ENCODE data around the gene SERPINA12.

Gene SERPINA12

GRCh38 chr14:94467728-94468520 lies 41.3 kb downstream of the SERPINA12 start:
- in situ Hi-C loops (cut with HindIII; ENCODE audit: low sequenced_read_pairs) = no loop called here

GRCh38 chr14:94466706-94467370 lies 42.4 kb downstream of the SERPINA12 start:
- in situ Hi-C loops (cut with HindIII; ENCODE audit: low sequenced_read_pairs) = no loop called here

GRCh38 chr14:94465042-94465441 lies 44.2 kb downstream of the SERPINA12 start:
- in situ Hi-C loops (cut with HindIII; ENCODE audit: low sequenced_read_pairs) = no loop called here

GRCh38 chr14:94464290-94464689 lies 45.0 kb downstream of the SERPINA12 start:
- in situ Hi-C loops (cut with HindIII; ENCODE audit: low sequenced_read_pairs) = no loop called here

GRCh38 chr14:94462763-94463572 lies 46.3 kb downstream of the SERPINA12 start:
- in situ Hi-C loops (cut with HindIII; ENCODE audit: low sequenced_read_pairs) = no loop called here

- in situ Hi-C loops (cut with HindIII; ENCODE audit: low sequenced_read_pairs) = no loop called here
Observed at GRCh38 chr14:94462219-94462551, 47.1 kb downstream of the SERPINA12 start.

- in situ Hi-C loops (cut with HindIII; ENCODE audit: low sequenced_read_pairs) = no loop called here
Observed at GRCh38 chr14:94461526-94462218, 47.6 kb downstream of the SERPINA12 start.

- in situ Hi-C loops (cut with HindIII; ENCODE audit: low sequenced_read_pairs) = no loop called here
Observed at GRCh38 chr14:94460631-94461416, 48.4 kb downstream of the SERPINA12 start.

- in situ Hi-C loops (cut with HindIII; ENCODE audit: low sequenced_read_pairs) = no loop called here
Observed at GRCh38 chr14:94458558-94459205, 50.6 kb downstream of the SERPINA12 start.

- in situ Hi-C loops (cut with HindIII; ENCODE audit: low sequenced_read_pairs) = no loop called here
Observed at GRCh38 chr14:94458096-94458495, 51.2 kb downstream of the SERPINA12 start.

GRCh38 chr14:94455928-94456327 lies 53.3 kb downstream of the SERPINA12 start:
- in situ Hi-C loops (cut with HindIII; ENCODE audit: low sequenced_read_pairs) = no loop called here

GRCh38 chr14:94451826-94452225 lies 57.4 kb downstream of the SERPINA12 start:
- in situ Hi-C loops (cut with HindIII; ENCODE audit: low sequenced_read_pairs) = no loop called here

GRCh38 chr14:94451091-94451771 lies 58.0 kb downstream of the SERPINA12 start:
- in situ Hi-C loops (cut with HindIII; ENCODE audit: low sequenced_read_pairs) = no loop called here

GRCh38 chr14:94450722-94451090 lies 58.6 kb downstream of the SERPINA12 start:
- in situ Hi-C loops (cut with HindIII; ENCODE audit: low sequenced_read_pairs) = no loop called here

GRCh38 chr14:94449930-94450329 lies 59.3 kb downstream of the SERPINA12 start:
- in situ Hi-C loops (cut with HindIII; ENCODE audit: low sequenced_read_pairs) = no loop called here

- in situ Hi-C loops (cut with HindIII; ENCODE audit: low sequenced_read_pairs) = no loop called here
Observed at GRCh38 chr14:94448071-94448808, 61.0 kb downstream of the SERPINA12 start.

GRCh38 chr14:94447206-94447605 lies 62.1 kb downstream of the SERPINA12 start:
- in situ Hi-C loops (cut with HindIII; ENCODE audit: low sequenced_read_pairs) = no loop called here

- in situ Hi-C loops (cut with HindIII; ENCODE audit: low sequenced_read_pairs) = no loop called here
Observed at GRCh38 chr14:94446126-94446525, 63.1 kb downstream of the SERPINA12 start.

- in situ Hi-C loops (cut with HindIII; ENCODE audit: low sequenced_read_pairs) = no loop called here
Observed at GRCh38 chr14:94445003-94445402, 64.3 kb downstream of the SERPINA12 start.
